Panc1 (cell line): ENCODE data around the gene FCN3. TPM values are rescaled to one million over a fixed set of nuclear protein-coding genes. Genes with fewer than 3 reads are reported as not detected.

Experiments
- ATAC-seq: fragments of 200-7000 bp; cut with Tn5 transposase; 2 replicates; pipeline ENCODE4 v1.9.1; 2020; ENCODE audit warnings: mild to moderate bottlenecking, moderate library complexity
- BruUV-seq: library from RNA; stranded (reverse); fragments of 400-500 nt; replicated peaks from 2 replicates; lab custom pipeline; 2021; lab: Mats Ljungman, UMichigan
- CTCF ChIA-PET: fragments of 300-600 bp; sonication (Branson Sonifier 250); formaldehyde crosslinking; loops from one replicate; lab custom pipeline; 2022; ENCODE audit warnings: antibody characterized with exemption; lab: Charles Lee
- POLR2A ChIA-PET: fragments of 300-600 bp; sonication (Branson Sonifier 250); formaldehyde crosslinking; loops from one replicate; lab custom pipeline; 2022; ENCODE audit warnings: antibody characterized with exemption; lab: Charles Lee
- DNase-seq: peaks from one replicate; pipeline ENCODE4 v3.0.0-alpha.2; 2010; ENCODE audit warnings: low read depth, low spot score
- H3K27ac ChIP-seq: 2 replicates; pipeline ENCODE4 v1.5.1; 2011; ENCODE audit warnings: mild to moderate bottlenecking, low read length, inconsistent platforms
- H3K27me3 ChIP-seq: fragments of 200-500 bp; sonication (Bioruptor generic); 2 replicates; pipeline ENCODE4 v1.6.0; 2014; ENCODE audit warnings: low read length, inconsistent platforms; ENCODE audit not compliant: control insufficient read depth, insufficient read depth
- H3K36me3 ChIP-seq: fragments of 200-500 bp; sonication (Bioruptor generic); 2 replicates; pipeline ENCODE4 v1.5.1; 2014; ENCODE audit warnings: inconsistent platforms, mild to moderate bottlenecking, low read length, moderate library complexity; ENCODE audit not compliant: control insufficient read depth, insufficient read depth
- H3K4me1 ChIP-seq: 2 replicates; pipeline ENCODE4 v1.5.1; 2011; ENCODE audit warnings: inconsistent platforms, mild to moderate bottlenecking, low read length, moderate library complexity; ENCODE audit not compliant: control insufficient read depth, insufficient read depth
- H3K4me3 ChIP-seq, 2 experiments: 2 replicates each; pipeline ENCODE4 v1.5.1; 2011 to 2012; ENCODE audit warnings: low read depth in 2 of 2, low read length in 2 of 2, mild to moderate bottlenecking in 2 of 2, inconsistent platforms in 1 of 2, moderate library complexity in 1 of 2
- H3K9me3 ChIP-seq: fragments of 200-500 bp; sonication (Bioruptor generic); 2 replicates; pipeline ENCODE4 v1.5.1; 2014; ENCODE audit warnings: low read depth, mild to moderate bottlenecking, inconsistent platforms, low read length, moderate library complexity; ENCODE audit not compliant: control insufficient read depth, insufficient read depth
- POLR2AphosphoS5 ChIP-seq: IDR thresholded peaks from 2 replicates; pipeline ENCODE4 v1.6.1; 2012; ENCODE audit warnings: mild to moderate bottlenecking, low read depth, low read length, moderate library complexity
- SIN3A ChIP-seq: IDR thresholded peaks from 2 replicates; pipeline ENCODE4 v1.6.1; 2012; ENCODE audit warnings: low read depth, mild to moderate bottlenecking, low read length, moderate library complexity, borderline replicate concordance; ENCODE audit not compliant: insufficient read depth
- TCF7L2 ChIP-seq: IDR thresholded peaks from 2 replicates; pipeline ENCODE4 v1.6.1; 2011; ENCODE audit warnings: mild to moderate bottlenecking, low read depth, low read length, inconsistent platforms
- in situ Hi-C: cut with HindIII; loops from 2 replicates; pipeline ENCODE4 v1.10.0; 2016; ENCODE audit warnings: low sequenced_read_pairs, low pct_unique_long_range_greater_than_20kb
- intact Hi-C: fragments of 100-400 bp; cut with micrococcal nuclease; formaldehyde crosslinking; loops from one replicate; pipeline ENCODE4 v1.10.0; 2022; ENCODE audit not compliant: unreplicated experiment
- total RNA-seq: library from RNA; stranded (reverse); gene quantifications from one replicate; pipeline ENCODE4 v1.2.1, GENCODE V29; 2021; ENCODE audit not compliant: unreplicated experiment
- TF ChIP-seq, protein P1 (sequence below): fragments of 450-650 bp; IDR thresholded peaks from 2 replicates; pipeline ENCODE4 v1.5.1; 2017; ENCODE audit warnings: mild to moderate bottlenecking
- TF ChIP-seq, protein P2 (sequence below), 2 experiments: IDR thresholded peaks; 2 replicates each; pipeline ENCODE4 v1.6.1; 2011 to 2012; ENCODE audit warnings: low read depth in 2 of 2, control low read depth in 1 of 2, low read length in 1 of 2, mild to moderate bottlenecking in 1 of 2, moderate library complexity in 1 of 2; ENCODE audit not compliant: insufficient read depth in 1 of 2

FCN3 gene
- total RNA-seq, 1 experiment from 2014 or later = not detected

DNA sequence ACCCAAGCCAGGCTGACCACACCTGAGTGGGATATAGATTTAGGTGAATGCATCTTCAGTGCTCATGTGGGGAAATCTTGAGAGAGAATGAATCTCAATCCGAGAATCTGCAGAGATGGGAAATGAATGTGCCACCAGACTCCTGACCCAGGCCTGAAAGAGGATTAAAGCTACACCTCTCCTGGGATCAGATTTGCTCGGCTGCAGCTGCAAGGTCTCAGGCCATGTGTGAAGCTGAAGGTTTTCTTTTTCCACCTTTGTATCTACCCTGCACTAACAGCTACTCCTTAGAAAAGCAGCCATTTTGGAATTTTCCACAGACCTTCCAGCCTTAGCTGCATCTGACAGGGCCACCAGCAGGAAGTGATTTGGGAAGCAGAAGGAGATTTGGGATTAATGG is 36.1 kb upstream of the FCN3 start:
- in situ Hi-C loops (loop anchor here (10.0 kb wide), 1 partner anchor 194 kb away; the partner anchor contains the start of gene AHDC1), intact Hi-C loops (loop anchor here (10.0 kb wide), 1 partner anchor 74 kb away; no protein-coding TSS in a partner anchor)
- ATAC-seq = no peak
- DNase-seq = no peak
- no peaks in the 10 kb centered on the region for H3K27me3 ChIP-seq
- TF ChIP-seq, protein P1, sequence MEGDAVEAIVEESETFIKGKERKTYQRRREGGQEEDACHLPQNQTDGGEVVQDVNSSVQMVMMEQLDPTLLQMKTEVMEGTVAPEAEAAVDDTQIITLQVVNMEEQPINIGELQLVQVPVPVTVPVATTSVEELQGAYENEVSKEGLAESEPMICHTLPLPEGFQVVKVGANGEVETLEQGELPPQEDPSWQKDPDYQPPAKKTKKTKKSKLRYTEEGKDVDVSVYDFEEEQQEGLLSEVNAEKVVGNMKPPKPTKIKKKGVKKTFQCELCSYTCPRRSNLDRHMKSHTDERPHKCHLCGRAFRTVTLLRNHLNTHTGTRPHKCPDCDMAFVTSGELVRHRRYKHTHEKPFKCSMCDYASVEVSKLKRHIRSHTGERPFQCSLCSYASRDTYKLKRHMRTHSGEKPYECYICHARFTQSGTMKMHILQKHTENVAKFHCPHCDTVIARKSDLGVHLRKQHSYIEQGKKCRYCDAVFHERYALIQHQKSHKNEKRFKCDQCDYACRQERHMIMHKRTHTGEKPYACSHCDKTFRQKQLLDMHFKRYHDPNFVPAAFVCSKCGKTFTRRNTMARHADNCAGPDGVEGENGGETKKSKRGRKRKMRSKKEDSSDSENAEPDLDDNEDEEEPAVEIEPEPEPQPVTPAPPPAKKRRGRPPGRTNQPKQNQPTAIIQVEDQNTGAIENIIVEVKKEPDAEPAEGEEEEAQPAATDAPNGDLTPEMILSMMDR = no peak
- TF ChIP-seq TCF7L2 (no peak), SIN3A (no peak), POLR2AphosphoS5 (no peak)
- TF ChIP-seq, protein P2, sequence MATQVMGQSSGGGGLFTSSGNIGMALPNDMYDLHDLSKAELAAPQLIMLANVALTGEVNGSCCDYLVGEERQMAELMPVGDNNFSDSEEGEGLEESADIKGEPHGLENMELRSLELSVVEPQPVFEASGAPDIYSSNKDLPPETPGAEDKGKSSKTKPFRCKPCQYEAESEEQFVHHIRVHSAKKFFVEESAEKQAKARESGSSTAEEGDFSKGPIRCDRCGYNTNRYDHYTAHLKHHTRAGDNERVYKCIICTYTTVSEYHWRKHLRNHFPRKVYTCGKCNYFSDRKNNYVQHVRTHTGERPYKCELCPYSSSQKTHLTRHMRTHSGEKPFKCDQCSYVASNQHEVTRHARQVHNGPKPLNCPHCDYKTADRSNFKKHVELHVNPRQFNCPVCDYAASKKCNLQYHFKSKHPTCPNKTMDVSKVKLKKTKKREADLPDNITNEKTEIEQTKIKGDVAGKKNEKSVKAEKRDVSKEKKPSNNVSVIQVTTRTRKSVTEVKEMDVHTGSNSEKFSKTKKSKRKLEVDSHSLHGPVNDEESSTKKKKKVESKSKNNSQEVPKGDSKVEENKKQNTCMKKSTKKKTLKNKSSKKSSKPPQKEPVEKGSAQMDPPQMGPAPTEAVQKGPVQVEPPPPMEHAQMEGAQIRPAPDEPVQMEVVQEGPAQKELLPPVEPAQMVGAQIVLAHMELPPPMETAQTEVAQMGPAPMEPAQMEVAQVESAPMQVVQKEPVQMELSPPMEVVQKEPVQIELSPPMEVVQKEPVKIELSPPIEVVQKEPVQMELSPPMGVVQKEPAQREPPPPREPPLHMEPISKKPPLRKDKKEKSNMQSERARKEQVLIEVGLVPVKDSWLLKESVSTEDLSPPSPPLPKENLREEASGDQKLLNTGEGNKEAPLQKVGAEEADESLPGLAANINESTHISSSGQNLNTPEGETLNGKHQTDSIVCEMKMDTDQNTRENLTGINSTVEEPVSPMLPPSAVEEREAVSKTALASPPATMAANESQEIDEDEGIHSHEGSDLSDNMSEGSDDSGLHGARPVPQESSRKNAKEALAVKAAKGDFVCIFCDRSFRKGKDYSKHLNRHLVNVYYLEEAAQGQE (IDR thresholded peaks at IDR 0.05; ENCODE audit: insufficient read depth in 1 of 2, low read depth in 2 of 2, low read length in 1 of 2) = no peak
- H3K4me3 ChIP-seq = no peak overlapping the region
- peaks cover 20% of the 10 kb centered on the region for H3K36me3 ChIP-seq
- no peak overlapping the region for H3K27ac ChIP-seq
- H3K4me1 ChIP-seq = no peaks in the 10 kb centered on the region
- POLR2A ChIA-PET = no interaction called here
- BruUV-seq = no TSS peak
- no peaks in the 10 kb centered on the region for H3K9me3 ChIP-seq
- CTCF ChIA-PET = interaction anchor here (0.5 kb wide), 1 partner anchor 395 kb away, joined by 3 read pairs; no protein-coding TSS in a partner anchor

DNA sequence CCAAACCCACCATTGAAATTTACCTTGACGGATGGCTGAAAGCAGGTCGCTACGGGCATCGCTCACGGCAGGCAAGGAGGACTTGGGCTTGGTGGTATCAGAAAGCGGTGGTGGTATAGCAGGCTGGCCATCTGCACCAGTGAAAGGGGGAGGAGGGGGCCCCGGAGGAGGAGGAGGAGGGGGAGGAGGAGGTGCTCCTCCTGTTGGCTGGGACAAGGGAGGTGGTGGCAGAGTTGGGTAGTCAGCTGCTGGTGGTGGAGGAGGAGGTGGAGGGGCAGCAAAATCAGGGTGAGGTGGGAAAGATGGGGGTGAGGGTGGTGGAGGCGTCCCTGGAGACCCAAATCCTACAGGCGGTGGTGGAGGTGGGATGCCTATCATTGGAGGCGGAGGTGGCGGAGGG is 35.0 kb upstream of the FCN3 start:
- DNase-seq (no peak), ATAC-seq (no peak)
- Histone ChIP-seq H3K4me1 (no peaks in the 10 kb centered on the region), H3K9me3 (no peaks in the 10 kb centered on the region), H3K27ac (no peak overlapping the region), H3K36me3 (peaks cover 16% of the 10 kb centered on the region), H3K27me3 (no peaks in the 10 kb centered on the region), H3K4me3 (no peak overlapping the region)
- in situ Hi-C loops (loop anchor here (10.0 kb wide), 1 partner anchor 195 kb away; the partner anchor contains the start of gene AHDC1), intact Hi-C loops (loop anchor here (10.0 kb wide), 1 partner anchor 75 kb away; no protein-coding TSS in a partner anchor)
- ChIA-PET POLR2A (interaction anchor here (0.6 kb wide), 1 partner anchor 68 kb away, joined by 3 read pairs; no protein-coding TSS in a partner anchor), CTCF (no interaction called here)
- TF ChIP-seq, protein P1 = no peak
- TF ChIP-seq, protein P2 (IDR thresholded peaks at IDR 0.05; ENCODE audit: insufficient read depth in 1 of 2, low read depth in 2 of 2, low read length in 1 of 2) = no peak
- TF ChIP-seq SIN3A (no peak), POLR2AphosphoS5 (no peak), TCF7L2 (no peak)
- BruUV-seq = no TSS peak
